B cell (primary cell): ENCODE data around the gene TPST2. TPM values are rescaled to one million over a fixed set of nuclear protein-coding genes. Genes with fewer than 3 reads are reported as not detected.
A peak's percentile ranks its signal among the peaks of the same experiment; 100 is the strongest.

Experiments used
- ATAC-seq: fragments of 200-7000 bp; cut with Tn5 transposase; one replicate; pipeline ENCODE4 v1.10.0; 2021; ENCODE audit warnings: low read depth, mild to moderate bottlenecking, moderate number of reproducible peaks, moderate library complexity
- CTCF ChIA-PET: fragments of 350-600 bp; sonication (Branson Sonifier 250); formaldehyde crosslinking; loops from one replicate; lab custom pipeline; 2021; ENCODE audit warnings: antibody characterized with exemption, inconsistent platforms; lab: Charles Lee
- POLR2A ChIA-PET: fragments of 350-600 bp; sonication (Branson Sonifier 250); formaldehyde crosslinking; loops from one replicate; lab custom pipeline; 2021; ENCODE audit warnings: antibody characterized with exemption; lab: Charles Lee
- DNase-seq: peaks from one replicate; pipeline ENCODE4 v3.0.0; 2013
- H2AFZ ChIP-seq: 2 replicates; pipeline ENCODE4 v1.6.1; 2012; ENCODE audit warnings: mild to moderate bottlenecking, low read depth, low read length; ENCODE audit not compliant: insufficient read depth, poor library complexity, severe bottlenecking
- H3K27ac ChIP-seq, 2 donors: 1 replicate in 1 of 2; 2 replicates in 1 of 2; pipeline ENCODE4 v1.5.1; 2012 to 2013; ENCODE audit warnings: low read length in 2 of 2, mild to moderate bottlenecking in 2 of 2, moderate library complexity in 1 of 2
- H3K27me3 ChIP-seq, 4 experiments: fragments of 200-600 bp in 1 of 4; sonication (generic) in 1 of 4; replicated peaks in 1 of 4; 1 replicate in 2 of 4; 2 replicates in 2 of 4; pipeline versions ENCODE4 v1.6.1 to v1.7.0; 2013 to 2016; ENCODE audit warnings: low read length in 3 of 4, mild to moderate bottlenecking in 2 of 4, mixed read lengths in 1 of 4, moderate library complexity in 1 of 4; ENCODE audit not compliant: insufficient read depth in 4 of 4, control insufficient read depth in 3 of 4; ENCODE audit errors: control extremely low read depth in 1 of 4
- H3K36me3 ChIP-seq, 2 experiments: replicated peaks in 1 of 2; 1 replicate in 1 of 2; 2 replicates in 1 of 2; pipeline versions ENCODE4 v1.6.1 to v1.7.1; 2013; ENCODE audit warnings: low read length in 1 of 2; ENCODE audit not compliant: insufficient read depth in 2 of 2, control insufficient read depth in 1 of 2; ENCODE audit errors: control extremely low read depth in 1 of 2, extremely low read depth in 1 of 2
- H3K4me1 ChIP-seq, 2 donors: fragments of 200-600 bp in 1 of 2; sonication (generic) in 1 of 2; 1 replicate in 1 of 2; 2 replicates in 1 of 2; pipeline versions ENCODE4 v1.5.1 to v1.6.1; 2013 to 2017; ENCODE audit warnings: low read length in 2 of 2; ENCODE audit not compliant: control insufficient read depth in 2 of 2, insufficient read depth in 2 of 2
- H3K4me2 ChIP-seq: replicated peaks from 2 replicates; pipeline ENCODE3; 2012; ENCODE audit warnings: mild to moderate bottlenecking, low read depth, low read length; ENCODE audit not compliant: poor library complexity, severe bottlenecking
- H3K4me3 ChIP-seq, 5 experiments: fragments of 200-600 bp in 1 of 5; sonication (generic) in 1 of 5; 1 replicate in 3 of 5; 2 replicates in 2 of 5; pipeline versions ENCODE4 v1.5.1 to v1.7.0; 2011 to 2016; ENCODE audit warnings: low read length in 4 of 5, mild to moderate bottlenecking in 4 of 5, low read depth in 2 of 5, control low read depth in 1 of 5, moderate library complexity in 1 of 5; ENCODE audit not compliant: insufficient read depth in 1 of 5; ENCODE audit errors: control extremely low read depth in 1 of 5, extremely low read depth in 1 of 5
- H3K79me2 ChIP-seq: fragments of 200-600 bp; sonication (generic); one replicate; pipeline ENCODE4 v1.6.0; 2016; ENCODE audit warnings: low read length; ENCODE audit not compliant: control insufficient read depth, insufficient read depth
- H3K9ac ChIP-seq: fragments of 200-600 bp; sonication (generic); 2 replicates; pipeline ENCODE4 v1.6.1; 2017; ENCODE audit warnings: mild to moderate bottlenecking, low read length, moderate library complexity
- H3K9me3 ChIP-seq, 3 donors: one replicate each; pipeline versions ENCODE4 v1.6.1 to v1.7.1; 2013; ENCODE audit warnings: low read length in 2 of 3; ENCODE audit not compliant: control insufficient read depth in 2 of 3, insufficient read depth in 1 of 3; ENCODE audit errors: control extremely low read depth in 1 of 3
- H4K20me1 ChIP-seq: 2 replicates; pipeline ENCODE4 v1.6.0; 2012; ENCODE audit warnings: mild to moderate bottlenecking, low read length; ENCODE audit not compliant: insufficient read depth, control insufficient read depth, poor library complexity, severe bottlenecking
- H3K27ac Mint-ChIP-seq: one replicate; pipeline ENCODE4 v1.8.0; 2021; ENCODE audit warnings: mixed read lengths
- H3K27me3 Mint-ChIP-seq: one replicate; pipeline ENCODE4 v1.8.0; 2021; ENCODE audit warnings: mixed read lengths
- H3K4me1 Mint-ChIP-seq: one replicate; pipeline ENCODE4 v1.8.0; 2021; ENCODE audit warnings: mixed read lengths
- H3K4me3 Mint-ChIP-seq: one replicate; pipeline ENCODE4 v1.8.0; 2021; ENCODE audit warnings: mixed read lengths
- H3K9me3 Mint-ChIP-seq: one replicate; pipeline ENCODE4 v1.8.0; 2022; ENCODE audit warnings: mixed read lengths; ENCODE audit not compliant: insufficient read depth
- EZH2 ChIP-seq: IDR thresholded peaks from 2 replicates; pipeline ENCODE4 v1.6.1; 2012; ENCODE audit warnings: borderline replicate concordance, low read depth, mild to moderate bottlenecking, moderate library complexity, low read length; ENCODE audit not compliant: insufficient read depth, poor library complexity, severe bottlenecking
- WGBS: methylation state at CpG from one replicate; pipeline ENCODE4 v1.1.5; 2013; ENCODE audit warnings: missing lambda C conversion rate; ENCODE audit not compliant: insufficient coverage; 5-methylcytosine and 5-hydroxymethylcytosine counted together
- intact Hi-C: fragments of 100-400 bp; cut with micrococcal nuclease; formaldehyde crosslinking; loops from one replicate; pipeline ENCODE4 v1.10.0; 2022
- polyA plus RNA-seq: library from polyadenylated mRNA; depleted of rRNA; stranded (reverse); fragments of >200 nt; gene quantifications from 2 replicates; pipeline ENCODE4 v1.2.3, GENCODE V29; 2012
- total RNA-seq, 2 donors: library from RNA; stranded (reverse); fragments of 120-200 nt in 1 of 2; gene quantifications; 1 replicate in 1 of 2; 2 replicates in 1 of 2; pipeline versions ENCODE4 v1.2.3 to v1.2.4, GENCODE V29; 2013 to 2022
- TF ChIP-seq, protein P1 (sequence below): fragments of 200-600 bp; IDR thresholded peaks from one replicate; pipeline ENCODE4 v1.8.0; 2022; ENCODE audit warnings: antibody characterized with exemption, mild to moderate bottlenecking

The TPST2 gene
- total and polyA plus RNA-seq, 2 donors (not counting 1 experiment from before 2014, with no cell fraction given), result 16.6 to 43.1 TPM

- H3K4me1 Mint-ChIP-seq, result peaks cover 69% of the 10 kb centered on the region
- peaks cover 4 to 14% of the 10 kb centered on the region in 2 experiments for H3K36me3 ChIP-seq
- H3K27ac ChIP-seq, result peak within 1 kb of the TSS; percentile 90 to 98
- DNase-seq (peak; percentile 97), ATAC-seq (peak; percentile 83)
- H3K27ac Mint-ChIP-seq, result peak within 1 kb of the TSS; percentile 97
- peak within 1 kb of the TSS; percentile 70 to 98 (median 83) for H3K4me3 ChIP-seq
- H3K9me3 ChIP-seq, result no peaks in the 10 kb centered on the region
- H3K4me3 Mint-ChIP-seq, result peak within 1 kb of the TSS; percentile 94
- no peaks in the 10 kb centered on the region for H4K20me1 ChIP-seq
- H3K9ac ChIP-seq, result peak within 1 kb of the TSS; percentile 94
- CTCF ChIA-PET, result interaction anchor here (0.5 to 2.0 kb wide), 10 partner anchors 9 to 195 kb away, joined by 3 to 8 read pairs (median 4); no protein-coding TSS in a partner anchor
- peak within 1 kb of the TSS; percentile 83 for H2AFZ ChIP-seq
- under 1% methylated on average over 85 of the region's 85 CpGs for WGBS
- H3K27me3 Mint-ChIP-seq, result no peaks in the 10 kb centered on the region
- H3K4me1 ChIP-seq, result peaks cover 49 to 58% of the 10 kb centered on the region in 2 donors
- POLR2A ChIA-PET, result interaction anchor here (0.5 to 2.1 kb wide), 8 partner anchors 22 to 189 kb away, joined by 3 to 8 read pairs (median 4); partner anchors contain the start of gene TFIP11
- H3K9me3 Mint-ChIP-seq, result no peaks in the 10 kb centered on the region
- H3K4me2 ChIP-seq, result peak within 1 kb of the TSS; percentile 86
- peaks cover 40% of the 10 kb centered on the region for H3K79me2 ChIP-seq
- intact Hi-C loops, result loop anchor here (1.0 kb wide), 5 partner anchors 29 to 189 kb away; partner anchors contain the start of genes TFIP11 and TPST2
- TF ChIP-seq, protein P1, sequence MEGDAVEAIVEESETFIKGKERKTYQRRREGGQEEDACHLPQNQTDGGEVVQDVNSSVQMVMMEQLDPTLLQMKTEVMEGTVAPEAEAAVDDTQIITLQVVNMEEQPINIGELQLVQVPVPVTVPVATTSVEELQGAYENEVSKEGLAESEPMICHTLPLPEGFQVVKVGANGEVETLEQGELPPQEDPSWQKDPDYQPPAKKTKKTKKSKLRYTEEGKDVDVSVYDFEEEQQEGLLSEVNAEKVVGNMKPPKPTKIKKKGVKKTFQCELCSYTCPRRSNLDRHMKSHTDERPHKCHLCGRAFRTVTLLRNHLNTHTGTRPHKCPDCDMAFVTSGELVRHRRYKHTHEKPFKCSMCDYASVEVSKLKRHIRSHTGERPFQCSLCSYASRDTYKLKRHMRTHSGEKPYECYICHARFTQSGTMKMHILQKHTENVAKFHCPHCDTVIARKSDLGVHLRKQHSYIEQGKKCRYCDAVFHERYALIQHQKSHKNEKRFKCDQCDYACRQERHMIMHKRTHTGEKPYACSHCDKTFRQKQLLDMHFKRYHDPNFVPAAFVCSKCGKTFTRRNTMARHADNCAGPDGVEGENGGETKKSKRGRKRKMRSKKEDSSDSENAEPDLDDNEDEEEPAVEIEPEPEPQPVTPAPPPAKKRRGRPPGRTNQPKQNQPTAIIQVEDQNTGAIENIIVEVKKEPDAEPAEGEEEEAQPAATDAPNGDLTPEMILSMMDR, result no peak
- no peak for TF ChIP-seq EZH2
- H3K27me3 ChIP-seq, result no peaks in the 10 kb centered on the region
Measured at GRCh38 chr22:26483439-26484359, 106.2 kb downstream of the TPST2 start, which contains the start of the genes HPS4 and SRRD. HPS4 (minus strand) TSS chr22:26483783; CDS start chr22:26481762, 2,021 bp downstream. SRRD (plus strand) TSS chr22:26483877; CDS start chr22:26483891, 14 bp downstream.
